Cardiac muscle cell (in vitro differentiated cells and primary cell): ENCODE measurements around the gene CDC42SE2. TPM values are rescaled to one million over a fixed set of nuclear protein-coding genes. Genes with fewer than 3 reads are reported as not detected.
"Not testable (repeated sequence)": the region's sequence is repeated elsewhere in the genome, so short reads cannot be mapped to it uniquely, and the experiment has no call there.

Source experiments
- DNase-seq, 2 donors: peaks; one replicate each; pipeline versions ENCODE4 v3.0.0 to v3.0.0-alpha.2; 2010 to 2017; ENCODE audit warnings: low read depth in 1 of 2, low spot score in 1 of 2
- H3K27ac ChIP-seq: fragments of 200-600 bp; sonication (generic); 2 replicates; pipeline ENCODE4 v1.5.1; 2016
- H3K27me3 ChIP-seq: fragments of 200-600 bp; sonication (generic); 2 replicates; pipeline ENCODE4 v1.6.0; 2016; ENCODE audit warnings: control low read depth
- H3K36me3 ChIP-seq: fragments of 200-600 bp; sonication (generic); 2 replicates; pipeline ENCODE4 v1.5.1; 2016; ENCODE audit warnings: control low read depth
- H3K4me1 ChIP-seq: fragments of 200-600 bp; sonication (generic); 2 replicates; pipeline ENCODE4 v1.8.1; 2017; ENCODE audit warnings: low read depth, mild to moderate bottlenecking, mixed run types
- H3K4me3 ChIP-seq: fragments of 200-600 bp; sonication (generic); 2 replicates; pipeline ENCODE4 v1.5.1; 2016; ENCODE audit warnings: mild to moderate bottlenecking
- H3K9me3 ChIP-seq: fragments of 200-600 bp; sonication (generic); 2 replicates; pipeline ENCODE4 v1.5.1; 2017; ENCODE audit warnings: low read depth, mild to moderate bottlenecking, control low read depth
- CTCF ChIP-seq: IDR thresholded peaks from 2 replicates; pipeline ENCODE4 v1.5.1; 2012; ENCODE audit warnings: low read depth, mild to moderate bottlenecking, low read length
- polyA plus RNA-seq: library from polyadenylated mRNA; unstranded; fragments of >200 nt; fragmentation: Nextera tagmentation; extraction: Ambion mirVana; gene quantifications from 2 replicates; pipeline ENCODE4 v1.2.1, GENCODE V29; 2016
- total RNA-seq: library from RNA; depleted of rRNA; stranded (reverse); fragments of >200 nt; gene quantifications from 2 replicates; pipeline ENCODE4 v1.2.3, GENCODE V29; 2016

CDC42SE2 gene
- total and polyA plus RNA-seq, 2 experiments from 2014 or later, result 15.2 to 24.1 TPM

DNA sequence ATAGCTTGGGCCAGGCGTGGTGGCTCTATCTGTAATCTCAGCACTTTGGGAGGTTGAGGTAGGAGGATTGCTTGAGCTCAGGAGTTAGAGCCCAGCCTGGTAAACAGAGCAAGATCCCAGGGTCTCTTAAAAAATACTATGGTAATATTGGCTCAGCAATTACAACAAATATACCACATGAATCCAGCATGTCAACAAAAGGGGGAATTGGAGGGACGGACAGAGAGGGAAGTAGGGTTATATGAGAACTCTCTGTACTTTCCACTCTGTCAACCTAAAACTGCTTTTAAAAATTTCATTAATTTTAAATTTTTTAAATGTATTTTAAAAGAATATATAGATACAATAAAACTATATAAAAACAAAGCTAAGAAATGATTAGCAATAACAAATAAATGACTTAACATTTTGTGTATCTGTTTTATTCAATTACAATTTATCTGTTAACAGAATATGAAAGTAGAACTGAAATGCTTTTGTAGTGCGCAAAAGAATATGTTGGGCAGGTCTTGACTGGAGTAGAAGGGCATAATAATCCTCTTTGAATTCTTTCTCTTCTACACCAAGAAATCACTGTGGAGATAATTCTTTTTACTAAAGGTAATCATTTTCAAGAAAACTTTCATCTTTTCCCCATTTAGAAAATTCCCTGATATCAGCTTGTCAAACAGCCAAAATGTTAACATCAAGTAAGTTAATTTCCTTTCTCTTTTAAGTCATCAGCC, 12.9 kb upstream of the CDC42SE2 start:
- Histone ChIP-seq H3K27me3 (no peaks in the 10 kb centered on the region), H3K4me1 (no peaks in the 10 kb centered on the region), H3K9me3 (no peaks in the 10 kb centered on the region), H3K4me3 (no peak overlapping the region), H3K36me3 (no peaks in the 10 kb centered on the region), H3K27ac (no peak overlapping the region)
- no peak for TF ChIP-seq CTCF
- no peak for DNase-seq

- Histone ChIP-seq H3K27me3 (no peaks in the 10 kb centered on the region), H3K4me3 (no peak overlapping the region), H3K36me3 (no peaks in the 10 kb centered on the region), H3K4me1 (no peaks in the 10 kb centered on the region), H3K9me3 (no peaks in the 10 kb centered on the region), H3K27ac (no peak overlapping the region)
- TF ChIP-seq CTCF, result no peak
- peak in 1 of 2 donors; percentile 36 for DNase-seq
Observed at GRCh38 chr5:131252824-131253171, 11.1 kb upstream of the CDC42SE2 start.

DNA sequence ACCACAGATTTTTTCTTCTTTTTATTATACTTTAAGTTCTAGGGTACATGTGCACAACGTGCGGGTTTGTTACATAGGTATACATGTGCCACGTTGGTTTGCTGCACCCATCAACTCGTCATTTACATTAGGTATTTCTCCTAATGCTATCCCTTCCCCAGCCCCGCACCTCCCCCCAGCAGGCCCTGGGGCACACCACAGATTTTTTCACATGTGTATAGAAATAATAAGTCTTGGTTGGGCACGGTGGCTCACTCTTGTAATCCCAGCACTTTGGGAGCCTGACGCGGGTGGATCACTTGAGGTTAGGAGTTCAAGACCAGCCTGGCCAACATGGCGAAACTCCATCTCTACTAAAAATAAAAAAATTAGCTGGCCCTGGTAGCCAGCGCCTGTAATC, 9.8 kb upstream of the CDC42SE2 start:
- DNase-seq, H3K9me3 ChIP-seq, H3K4me1 ChIP-seq, H3K4me3 ChIP-seq, H3K36me3 ChIP-seq, H3K27ac ChIP-seq, H3K27me3 ChIP-seq: not testable (repeated sequence)

DNA sequence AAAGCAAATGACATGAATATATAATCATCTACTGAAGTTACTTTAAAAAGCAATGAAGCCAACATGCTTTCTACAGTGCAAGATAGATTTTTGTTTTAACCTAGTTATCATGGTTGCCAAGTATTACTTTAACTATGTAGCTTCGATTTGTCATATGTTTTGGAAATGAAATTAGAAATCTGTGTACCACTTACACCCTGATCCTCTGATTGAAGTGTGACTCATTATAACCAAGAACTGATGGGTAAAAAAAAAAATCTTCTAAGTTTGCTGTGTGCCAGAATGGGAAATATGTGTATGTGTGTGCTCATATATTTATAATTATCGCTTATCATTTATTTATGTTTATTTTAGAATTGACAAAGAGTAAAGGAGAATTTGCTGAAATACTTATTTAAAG, 9.1 kb upstream of the CDC42SE2 start:
- Histone ChIP-seq H3K27me3 (no peaks in the 10 kb centered on the region), H3K36me3 (no peaks in the 10 kb centered on the region), H3K4me1 (no peaks in the 10 kb centered on the region), H3K9me3 (no peaks in the 10 kb centered on the region), H3K4me3 (no peak overlapping the region), H3K27ac (no peak overlapping the region)
- TF ChIP-seq CTCF, result no peak
- no peak for DNase-seq

- Histone ChIP-seq H3K27me3 (no peaks in the 10 kb centered on the region), H3K36me3 (no peaks in the 10 kb centered on the region), H3K4me1 (no peaks in the 10 kb centered on the region), H3K27ac (no peak overlapping the region), H3K9me3 (no peaks in the 10 kb centered on the region), H3K4me3 (no peak overlapping the region)
- DNase-seq, result no peak
- TF ChIP-seq CTCF, result no peak
Observed at GRCh38 chr5:131256507-131256823, 7.4 kb upstream of the CDC42SE2 start.

- DNase-seq, result no peak
- Histone ChIP-seq H3K4me1 (no peaks in the 10 kb centered on the region), H3K27me3 (no peaks in the 10 kb centered on the region), H3K36me3 (no peaks in the 10 kb centered on the region), H3K9me3 (no peaks in the 10 kb centered on the region), H3K4me3 (no peak overlapping the region), H3K27ac (no peak overlapping the region)
- TF ChIP-seq CTCF, result no peak
Observed at GRCh38 chr5:131258733-131259132, 5.1 kb upstream of the CDC42SE2 start.
